Measurements from ENCODE around the gene SOCS6. TPM values are rescaled to one million over a fixed set of nuclear protein-coding genes. Genes with fewer than 3 reads are reported as not detected.

Gene SOCS6
- total RNA-seq, 4 donors from 2014 or later: 38.8 to 60.1 (median 41.1) TPM

- H3K27ac ChIP-seq: no peak overlapping the region
- no peaks in the 10 kb centered on the region for H3K27me3 ChIP-seq
- DNase-seq: no peak
- H3K4me3 ChIP-seq: no peak overlapping the region
- H3K36me3 ChIP-seq: peaks cover 0 to 18% (median 0%) of the 10 kb centered on the region in 3 donors
- TF ChIP-seq CTCF (IDR thresholded peaks at IDR 0.05) (no peak), POLR2A (IDR thresholded peaks at IDR 0.05) (no peak)
- H3K4me1 ChIP-seq: no peaks in the 10 kb centered on the region
- H3K9me3 ChIP-seq: no peaks in the 10 kb centered on the region
Measured at GRCh38 chr18:70328169-70328568, 39.3 kb downstream of the SOCS6 start.

- H3K9me3 ChIP-seq: peaks cover 0 to 4% (median 0%) of the 10 kb centered on the region in 4 donors
- H3K27ac ChIP-seq: no peak overlapping the region
- no peaks in the 10 kb centered on the region for H3K4me1 ChIP-seq
- DNase-seq: no peak
- H3K36me3 ChIP-seq: peaks cover 0 to 18% (median 0%) of the 10 kb centered on the region in 3 donors
- no peak for TF ChIP-seq POLR2A (IDR thresholded peaks at IDR 0.05)
- TF ChIP-seq CTCF (IDR thresholded peaks at IDR 0.05): no peak
- H3K4me3 ChIP-seq: no peak overlapping the region
- no peaks in the 10 kb centered on the region for H3K27me3 ChIP-seq
Measured at GRCh38 chr18:70329071-70329470, 40.2 kb downstream of the SOCS6 start.

GRCh38 chr18:70330887-70331286 is 42.0 kb downstream of the SOCS6 start:
- H3K4me3 ChIP-seq: no peak overlapping the region
- H3K9me3 ChIP-seq: peaks cover 0 to 4% (median 0%) of the 10 kb centered on the region in 4 donors
- peaks cover 0 to 4% (median 0%) of the 10 kb centered on the region in 3 donors for H3K36me3 ChIP-seq
- no peaks in the 10 kb centered on the region for H3K27me3 ChIP-seq
- TF ChIP-seq POLR2A (IDR thresholded peaks at IDR 0.05) (no peak), CTCF (IDR thresholded peaks at IDR 0.05) (no peak)
- H3K27ac ChIP-seq: no peak overlapping the region
- DNase-seq: no peak
- no peaks in the 10 kb centered on the region for H3K4me1 ChIP-seq

- TF ChIP-seq CTCF (IDR thresholded peaks at IDR 0.05): no peak
- TF ChIP-seq POLR2A (IDR thresholded peaks at IDR 0.05): no peak
- DNase-seq: no peak
Measured at GRCh38 chr18:70331456-70332097, 42.7 kb downstream of the SOCS6 start.

GRCh38 chr18:70332694-70333093 is 43.8 kb downstream of the SOCS6 start:
- TF ChIP-seq CTCF (IDR thresholded peaks at IDR 0.05): no peak
- TF ChIP-seq POLR2A (IDR thresholded peaks at IDR 0.05): no peak
- H3K4me1 ChIP-seq: no peaks in the 10 kb centered on the region
- no peak overlapping the region for H3K27ac ChIP-seq
- no peak for DNase-seq
- no peaks in the 10 kb centered on the region for H3K36me3 ChIP-seq
- H3K27me3 ChIP-seq: no peaks in the 10 kb centered on the region
- H3K9me3 ChIP-seq: peaks cover 0 to 4% (median 0%) of the 10 kb centered on the region in 4 donors
- H3K4me3 ChIP-seq: no peak overlapping the region

More at GRCh38 chr18:70331456-70332097, 42.7 kb downstream of the SOCS6 start:
- no peaks in the 10 kb centered on the region for H3K27me3 ChIP-seq
- no peaks in the 10 kb centered on the region for H3K4me1 ChIP-seq
- H3K9me3 ChIP-seq: peaks cover 0 to 4% (median 0%) of the 10 kb centered on the region in 4 donors
- no peak overlapping the region for H3K4me3 ChIP-seq
- H3K36me3 ChIP-seq: no peaks in the 10 kb centered on the region
- no peak overlapping the region for H3K27ac ChIP-seq
